ENCODE measurements around the gene SUN1.

DNA sequence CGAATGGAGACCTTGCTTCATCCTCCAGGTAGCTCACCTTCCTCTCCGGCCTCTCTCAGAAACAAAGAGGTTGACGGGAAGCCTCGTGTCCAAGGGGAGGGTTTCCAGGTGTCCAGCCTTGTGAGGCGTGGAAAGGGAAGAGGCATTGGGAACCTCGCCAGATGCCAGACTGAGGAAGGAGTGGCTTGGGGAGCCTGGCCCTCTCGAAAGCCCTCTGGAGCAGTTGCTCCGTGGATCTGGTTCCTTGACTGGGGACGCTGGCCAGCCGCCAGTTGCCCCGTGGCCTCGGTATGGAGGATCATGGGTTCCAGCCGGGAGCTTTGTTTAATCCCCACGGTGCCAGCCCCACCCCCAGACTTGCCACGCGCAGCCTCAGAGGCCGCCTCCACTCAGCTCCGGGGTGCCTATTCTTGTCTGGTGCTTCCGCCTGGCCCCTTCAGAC is 30.3 kb upstream of the SUN1 start:
- TF ChIP-seq CTCF (IDR thresholded peaks at IDR 0.05) (no peak), POLR2A (IDR thresholded peaks at IDR 0.05) (no peak)
